Small intestine (tissue), 7 donors: ENCODE data around the gene PPP1R15A. TPM values are rescaled to one million over a fixed set of nuclear protein-coding genes. Genes with fewer than 3 reads are reported as not detected.
"Not testable (repeated sequence)": the region's sequence is repeated elsewhere in the genome, so short reads cannot be mapped to it uniquely, and the experiment has no call there.

Experiments
- DNase-seq, 2 donors: peaks; one replicate each; pipeline versions ENCODE4 v3.0.0 to v3.0.0-alpha.2; 2013
- FAIRE-seq: peaks from 2 replicates; lab custom pipeline; 2012; peaks lifted over from hg19 to GRCh38; lab: Jason Lieb, UNC
- H3K27ac ChIP-seq, 3 donors: one replicate each; pipeline ENCODE4 v1.5.1; 2013; ENCODE audit warnings: low read length in 2 of 3, mild to moderate bottlenecking in 2 of 3, control low read depth in 1 of 3, inconsistent platforms in 1 of 3, low read depth in 1 of 3, moderate library complexity in 1 of 3
- H3K27me3 ChIP-seq, 3 donors: one replicate each; pipeline ENCODE4 v1.6.1; 2013; ENCODE audit warnings: low read length in 3 of 3, inconsistent platforms in 1 of 3; ENCODE audit not compliant: control insufficient read depth in 3 of 3, insufficient read depth in 3 of 3
- H3K36me3 ChIP-seq, 3 donors: one replicate each; pipeline ENCODE4 v1.6.1; 2013; ENCODE audit warnings: low read length in 3 of 3, inconsistent platforms in 1 of 3, low read depth in 1 of 3, mild to moderate bottlenecking in 1 of 3, moderate library complexity in 1 of 3; ENCODE audit not compliant: control insufficient read depth in 3 of 3, insufficient read depth in 2 of 3
- H3K4me1 ChIP-seq, 3 donors: one replicate each; pipeline ENCODE4 v1.6.1; 2013; ENCODE audit warnings: low read length in 2 of 3, inconsistent platforms in 1 of 3, low read depth in 1 of 3, mild to moderate bottlenecking in 1 of 3, moderate library complexity in 1 of 3; ENCODE audit not compliant: control insufficient read depth in 3 of 3, insufficient read depth in 2 of 3
- H3K4me3 ChIP-seq, 3 donors: one replicate each; pipeline ENCODE4 v1.5.1; 2013; ENCODE audit warnings: low read length in 3 of 3, control low read depth in 1 of 3, inconsistent platforms in 1 of 3, low read depth in 1 of 3, mild to moderate bottlenecking in 1 of 3, moderate library complexity in 1 of 3
- H3K9me3 ChIP-seq, 2 donors: one replicate each; pipeline ENCODE4 v1.6.1; 2013; ENCODE audit warnings: low read depth in 1 of 2, low read length in 1 of 2; ENCODE audit not compliant: control insufficient read depth in 2 of 2, insufficient read depth in 1 of 2
- WGBS, 3 donors: extraction: QIAGEN DNeasy Blood & Tissue Kit; methylation state at CpG; one replicate each; pipeline ENCODE4 v1.1.7; 2013; 5-methylcytosine and 5-hydroxymethylcytosine counted together
- polyA plus RNA-seq, 4 donors: library from polyadenylated mRNA; stranded (reverse) in 3 of 4; unstranded in 1 of 4; fragments of 200-250 nt in 3 of 4; fragments of 120-200 nt in 1 of 4; gene quantifications; one replicate each; pipeline versions ENCODE4 v1.2.1 to v1.2.3, GENCODE V29; 2013
- donor health status: healthy with polysubstance abuse.
- donor health status: control.
- donor health status: control.
- donor health status: Bipolar disorder and iron deficiency.
- donor health status: healthy.

The PPP1R15A gene
- polyA plus RNA-seq, 4 donors = 52.8 to 73.0 (median 60.6) TPM

DNA sequence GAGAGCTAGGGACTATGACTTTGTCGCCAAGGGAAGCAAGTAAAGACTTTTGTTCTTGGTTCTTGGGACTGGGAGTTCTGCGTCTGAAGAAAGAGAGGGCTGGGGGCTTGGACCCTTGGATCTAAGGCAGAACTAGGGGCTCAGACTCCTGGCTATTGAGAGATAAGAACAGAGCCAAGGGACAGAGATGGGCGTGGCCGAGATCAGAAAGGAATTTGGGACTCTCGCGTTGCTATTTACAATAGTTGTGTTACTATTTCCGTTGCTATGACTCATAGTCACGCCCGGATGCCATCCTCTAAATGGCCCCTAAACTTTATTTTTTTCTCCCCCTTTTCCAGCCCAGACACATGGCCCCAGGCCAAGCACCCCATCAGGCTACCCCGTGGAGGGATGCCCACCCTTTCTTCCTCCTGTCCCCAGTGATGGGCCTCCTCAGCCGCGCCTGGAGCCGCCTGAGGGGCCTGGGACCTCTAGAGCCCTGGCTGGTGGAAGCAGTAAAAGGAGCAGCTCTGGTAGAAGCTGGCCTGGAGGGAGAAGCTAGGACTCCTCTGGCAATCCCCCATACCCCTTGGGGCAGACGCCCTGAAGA is 759 bp downstream of the PPP1R15A start:
- FAIRE-seq (no peak), DNase-seq (peak; percentile 95 to 96)
- Histone ChIP-seq H3K27ac (peak overlapping the region; percentile 99 to 100 (median 100)), H3K4me3 (peak overlapping the region; percentile 95 to 97 (median 97)), H3K4me1 (peaks cover 0 to 48% (median 3%) of the 10 kb centered on the region in 3 donors), H3K36me3 (peaks cover 4 to 49% (median 8%) of the 10 kb centered on the region in 3 donors), H3K27me3 (no peaks in the 10 kb centered on the region), H3K9me3 (no peaks in the 10 kb centered on the region)
- WGBS, 3 donors = 1 to 3% (median 2%) methylated on average over 14 of the region's 14 CpGs

DNA sequence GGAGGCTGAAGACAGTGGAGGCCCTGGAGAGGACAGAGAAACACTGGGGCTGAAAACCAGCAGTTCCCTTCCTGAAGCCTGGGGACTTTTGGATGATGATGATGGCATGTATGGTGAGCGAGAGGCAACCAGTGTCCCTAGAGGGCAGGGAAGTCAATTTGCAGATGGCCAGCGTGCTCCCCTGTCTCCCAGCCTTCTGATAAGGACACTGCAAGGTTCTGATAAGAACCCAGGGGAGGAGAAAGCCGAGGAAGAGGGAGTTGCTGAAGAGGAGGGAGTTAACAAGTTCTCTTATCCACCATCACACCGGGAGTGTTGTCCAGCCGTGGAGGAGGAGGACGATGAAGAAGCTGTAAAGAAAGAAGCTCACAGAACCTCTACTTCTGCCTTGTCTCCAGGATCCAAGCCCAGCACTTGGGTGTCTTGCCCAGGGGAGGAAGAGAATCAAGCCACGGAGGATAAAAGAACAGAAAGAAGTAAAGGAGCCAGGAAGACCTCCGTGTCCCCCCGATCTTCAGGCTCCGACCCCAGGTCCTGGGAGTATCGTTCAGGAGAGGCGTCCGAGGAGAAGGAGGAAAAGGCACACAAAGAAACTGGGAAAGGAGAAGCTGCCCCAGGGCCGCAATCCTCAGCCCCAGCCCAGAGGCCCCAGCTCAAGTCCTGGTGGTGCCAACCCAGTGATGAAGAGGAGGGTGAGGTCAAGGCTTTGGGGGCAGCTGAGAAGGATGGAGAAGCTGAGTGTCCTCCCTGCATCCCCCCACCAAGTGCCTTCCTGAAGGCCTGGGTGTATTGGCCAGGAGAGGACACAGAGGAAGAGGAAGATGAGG is 1.5 kb downstream of the PPP1R15A start:
- H3K27ac ChIP-seq = peak overlapping the region; percentile 99 to 100 (median 100)
- FAIRE-seq = no peak
- no peaks in the 10 kb centered on the region for H3K9me3 ChIP-seq
- peak overlapping the region; percentile 95 to 97 (median 97) for H3K4me3 ChIP-seq
- H3K36me3 ChIP-seq = peaks cover 4 to 53% (median 8%) of the 10 kb centered on the region in 3 donors
- 37 to 45% (median 40%) methylated on average over 14 of the region's 14 CpGs for WGBS, 3 donors
- peaks cover 0 to 48% (median 3%) of the 10 kb centered on the region in 3 donors for H3K4me1 ChIP-seq
- no peaks in the 10 kb centered on the region for H3K27me3 ChIP-seq
- DNase-seq = peak in 1 of 2 donors; percentile 61

DNA sequence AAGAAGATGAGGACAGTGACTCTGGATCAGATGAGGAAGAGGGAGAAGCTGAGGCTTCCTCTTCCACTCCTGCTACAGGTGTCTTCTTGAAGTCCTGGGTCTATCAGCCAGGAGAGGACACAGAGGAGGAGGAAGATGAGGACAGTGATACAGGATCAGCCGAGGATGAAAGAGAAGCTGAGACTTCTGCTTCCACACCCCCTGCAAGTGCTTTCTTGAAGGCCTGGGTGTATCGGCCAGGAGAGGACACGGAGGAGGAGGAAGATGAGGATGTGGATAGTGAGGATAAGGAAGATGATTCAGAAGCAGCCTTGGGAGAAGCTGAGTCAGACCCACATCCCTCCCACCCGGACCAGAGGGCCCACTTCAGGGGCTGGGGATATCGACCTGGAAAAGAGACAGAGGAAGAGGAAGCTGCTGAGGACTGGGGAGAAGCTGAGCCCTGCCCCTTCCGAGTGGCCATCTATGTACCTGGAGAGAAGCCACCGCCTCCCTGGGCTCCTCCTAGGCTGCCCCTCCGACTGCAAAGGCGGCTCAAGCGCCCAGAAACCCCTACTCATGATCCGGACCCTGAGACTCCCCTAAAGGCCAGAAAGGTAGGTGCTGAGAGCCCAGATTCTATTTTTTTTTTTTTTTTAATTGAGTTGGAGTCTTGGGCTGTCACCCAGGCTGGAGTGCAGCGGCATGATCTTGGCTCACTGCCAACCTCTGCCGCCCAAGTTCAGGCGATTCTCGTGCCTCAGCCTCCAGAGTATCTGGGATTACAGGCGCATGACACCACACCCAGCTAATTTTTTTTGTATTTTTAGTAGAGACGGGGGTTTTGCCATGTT is 2.3 kb downstream of the PPP1R15A start:
- Histone ChIP-seq H3K27me3 (no peaks in the 10 kb centered on the region), H3K27ac (peak overlapping the region; percentile 99 to 100 (median 100)), H3K4me1 (peaks cover 0 to 52% (median 3%) of the 10 kb centered on the region in 3 donors), H3K9me3 (no peaks in the 10 kb centered on the region), H3K4me3 (peak overlapping the region; percentile 36 to 97 (median 95)), H3K36me3 (peaks cover 4 to 59% (median 8%) of the 10 kb centered on the region in 3 donors)
- FAIRE-seq = no peak
- DNase-seq = peak; percentile 41 to 58
- WGBS, 3 donors = 16 to 26% (median 22%) methylated on average over 17 of the region's 17 CpGs

DNA sequence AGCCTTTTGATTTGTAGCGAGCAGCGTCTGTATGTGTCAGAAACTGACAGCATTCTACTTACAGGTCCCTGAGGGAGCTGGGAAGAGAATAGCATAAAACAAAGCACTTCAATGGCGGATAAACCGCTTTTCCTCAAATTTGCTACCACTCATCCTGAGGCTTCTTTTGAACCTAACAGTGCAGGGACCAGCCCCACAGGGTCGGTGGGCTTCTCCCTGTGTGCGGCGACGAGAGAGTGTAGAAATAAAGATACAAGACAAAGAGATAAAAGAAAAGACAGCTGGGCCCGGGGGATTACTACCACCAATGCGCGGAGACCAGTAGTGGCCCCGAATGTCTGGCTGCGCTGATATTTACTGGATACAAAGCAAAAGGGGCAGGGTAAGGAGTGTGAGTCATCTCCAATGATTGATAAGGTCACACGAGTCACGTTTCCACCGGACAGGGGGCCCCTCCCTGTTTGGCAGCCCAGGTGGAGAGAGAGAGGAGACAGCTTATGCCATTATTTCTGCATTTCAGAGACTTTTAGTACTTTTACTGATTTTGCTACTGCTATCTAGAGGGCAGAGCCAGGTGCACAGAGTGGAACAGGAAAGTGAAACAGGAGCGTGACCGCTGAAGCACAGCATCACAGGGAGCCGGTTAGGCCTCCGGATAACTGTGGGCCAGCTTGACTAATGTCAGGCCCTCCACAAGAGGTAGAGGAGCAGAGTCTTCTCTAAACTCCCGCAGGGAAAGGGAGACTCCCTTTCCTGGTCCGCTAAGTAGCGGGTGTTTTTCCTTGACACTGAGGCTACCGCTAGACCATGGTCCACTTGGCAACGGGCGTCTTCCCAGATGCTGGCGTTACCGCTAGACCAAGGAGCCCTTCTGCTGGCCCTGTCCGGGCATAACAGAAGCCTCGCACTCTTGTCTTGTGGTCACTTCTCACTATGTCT is 4.1 kb downstream of the PPP1R15A start:
- Histone ChIP-seq H3K4me1 (peaks cover 0 to 53% (median 3%) of the 10 kb centered on the region in 3 donors), H3K36me3 (peaks cover 4 to 59% (median 8%) of the 10 kb centered on the region in 3 donors), H3K4me3 (peak overlapping the region in 2 of 3 donors; percentile 95 to 97), H3K27ac (peak overlapping the region; percentile 99 to 100 (median 100))
- not testable (repeated sequence) for H3K9me3 ChIP-seq, FAIRE-seq, H3K27me3 ChIP-seq
- WGBS, 3 donors = 63 to 66% (median 64%) methylated on average over 30 of the region's 30 CpGs
- peak; percentile 54 to 67 for DNase-seq

DNA sequence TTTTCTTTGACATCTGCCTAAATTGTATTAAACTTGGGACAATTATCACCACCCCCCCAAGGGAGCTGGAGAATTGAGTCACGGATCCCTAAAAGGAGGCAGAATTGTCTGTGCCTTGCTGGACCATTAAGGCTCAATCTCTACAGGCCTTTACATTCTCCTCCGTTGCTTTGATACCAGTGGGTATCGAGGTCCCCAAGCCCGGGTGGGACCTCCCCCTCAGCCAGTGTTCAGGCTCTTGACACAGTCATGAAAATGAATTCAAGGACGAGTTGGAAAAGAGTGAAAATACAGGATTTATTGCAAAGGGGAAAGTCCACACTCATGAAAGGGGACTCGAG is 5.6 kb downstream of the PPP1R15A start:
- H3K4me3 ChIP-seq = no peak overlapping the region
- H3K27me3 ChIP-seq = no peaks in the 10 kb centered on the region
- peaks cover 0 to 6% of the 10 kb centered on the region in 2 donors for H3K9me3 ChIP-seq
- peaks cover 0 to 51% (median 3%) of the 10 kb centered on the region in 3 donors for H3K4me1 ChIP-seq
- peak overlapping the region in 2 of 3 donors; percentile 17 to 79 for H3K27ac ChIP-seq
- WGBS, 3 donors = 82 to 86% (median 82%) methylated on average over 6 of the region's 6 CpGs
- FAIRE-seq (no peak), DNase-seq (peak in 1 of 2 donors; percentile 46)
- peaks cover 4 to 59% (median 8%) of the 10 kb centered on the region in 3 donors for H3K36me3 ChIP-seq

DNA sequence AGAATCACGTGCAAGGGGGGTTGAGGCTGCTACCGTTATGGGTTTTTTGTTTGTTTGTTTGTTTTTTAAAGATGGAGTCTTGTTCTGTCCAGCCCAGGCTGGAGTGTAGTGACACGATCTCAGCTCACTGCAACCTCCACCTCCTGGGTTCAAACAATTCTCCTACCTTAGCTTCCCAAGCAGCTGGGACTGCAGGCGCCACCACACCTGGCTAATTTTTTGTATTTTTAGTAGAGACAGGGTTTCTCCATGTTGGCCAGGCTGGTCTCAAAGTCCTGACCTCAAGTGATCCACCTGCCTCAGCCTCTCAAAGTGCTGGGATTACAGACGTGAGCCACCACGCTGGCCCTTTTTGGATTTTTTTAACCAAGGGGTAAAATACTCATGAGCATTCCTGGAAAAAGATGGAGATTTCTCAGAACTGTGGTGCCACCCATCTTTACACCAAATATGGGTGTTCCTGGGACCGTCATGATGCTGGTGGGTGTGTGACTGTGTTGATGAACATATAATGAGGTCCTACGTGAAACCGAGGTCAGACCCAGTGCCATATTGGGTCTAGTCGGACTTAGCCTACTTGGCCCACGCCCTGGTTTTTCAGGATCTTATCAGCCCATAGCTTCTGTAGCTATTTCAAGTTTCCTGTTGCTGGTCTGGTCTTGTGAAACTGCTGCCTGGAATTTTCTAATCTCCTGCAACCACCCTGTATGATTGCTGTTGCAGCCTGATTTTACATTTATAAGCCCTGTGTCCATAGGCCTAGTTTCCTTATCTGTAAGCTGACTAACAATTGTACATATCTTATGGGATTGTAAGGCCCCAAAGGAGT is 6.2 kb downstream of the PPP1R15A start:
- Histone ChIP-seq H3K9me3 (peaks cover 0 to 6% of the 10 kb centered on the region in 2 donors), H3K4me1 (peaks cover 0 to 48% (median 3%) of the 10 kb centered on the region in 3 donors), H3K4me3 (no peak overlapping the region), H3K27ac (peak overlapping the region; percentile 2 to 79 (median 44)), H3K27me3 (no peaks in the 10 kb centered on the region), H3K36me3 (peaks cover 4 to 54% (median 8%) of the 10 kb centered on the region in 3 donors)
- WGBS, 3 donors = 55 to 69% (median 69%) methylated on average over 11 of the region's 11 CpGs
- no peak for FAIRE-seq
- DNase-seq = peak; percentile 75 to 76
